ENCODE results near the gene ARHGEF7. TPM values are rescaled to one million over a fixed set of nuclear protein-coding genes. Genes with fewer than 3 reads are reported as not detected.

Gene ARHGEF7
- total RNA-seq, 1 experiment from 2014 or later, result 46.2 TPM

DNA sequence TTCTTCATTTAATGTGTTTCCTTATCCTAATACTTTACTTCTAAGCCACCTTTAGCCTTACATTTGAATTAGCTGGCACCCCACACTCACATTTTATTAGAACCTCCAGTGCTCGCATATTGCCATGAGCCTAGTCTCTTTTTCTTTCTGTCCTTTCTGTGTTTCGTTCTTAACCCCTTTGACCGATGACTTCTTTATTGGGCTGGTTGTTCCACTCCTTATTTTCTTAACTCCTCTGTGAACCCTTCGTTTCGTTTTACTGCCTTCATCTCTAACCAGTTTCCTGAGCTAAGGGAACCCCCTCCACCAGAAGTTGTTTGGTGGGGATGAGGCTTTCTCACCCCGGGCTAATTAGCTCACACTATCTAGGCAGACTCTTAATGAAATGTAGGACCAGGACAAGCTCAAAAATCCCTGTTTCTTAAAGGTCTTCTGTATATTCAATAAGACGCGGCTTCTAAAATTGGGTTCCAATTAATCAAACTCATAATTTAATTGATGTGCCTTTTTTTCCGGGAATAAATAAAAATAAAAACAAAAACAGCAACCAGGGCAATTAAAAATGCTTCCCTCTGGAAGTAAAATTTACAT, 19.1 kb upstream of the ARHGEF7 start:
- no peak overlapping the region for H3K9ac ChIP-seq (ENCODE audit: low read length)
- no peaks in the 10 kb centered on the region for H3K9me3 ChIP-seq (ENCODE audit: control insufficient read depth in 1 of 2, insufficient read depth in 1 of 2, low read depth in 1 of 2, low read length in 2 of 2)
- POLR2A ChIA-PET, result no interaction called here
- no peaks in the 10 kb centered on the region for H3K4me1 ChIP-seq (ENCODE audit: control insufficient read depth in 1 of 2, insufficient read depth in 2 of 2, low read length in 2 of 2)
- no peaks in the 10 kb centered on the region for H3K9me2 ChIP-seq (ENCODE audit: insufficient read depth)
- H3K4me3 ChIP-seq (replicated peaks in 1 of 2; ENCODE audit: low read depth in 1 of 2, low read length in 2 of 2), result no peak overlapping the region
- no peaks in the 10 kb centered on the region for H3K79me2 ChIP-seq (ENCODE audit: insufficient read depth, low read length)
- no peak overlapping the region for H3K4me2 ChIP-seq (ENCODE audit: low read length)
- H3K27me3 ChIP-seq (ENCODE audit: insufficient read depth, low read length), result peaks cover 40% of the 10 kb centered on the region
- BruUV-seq (replicated peaks), result no TSS peak
- intact Hi-C loops (cut with micrococcal nuclease), result no loop called here
- CTCF ChIA-PET, result no interaction called here
- ATAC-seq, result no peak
- no peaks in the 10 kb centered on the region for H3K36me3 ChIP-seq (ENCODE audit: control insufficient read depth in 1 of 2, insufficient read depth in 2 of 2, low read length in 2 of 2)
- RAD21 ChIA-PET (ENCODE audit: low non-redundant PET in 1 of 2, low total read pairs in 2 of 2, uncharacterized antibody in 2 of 2, unreplicated experiment in 2 of 2), result no interaction called here
- H2AFZ ChIP-seq (ENCODE audit: low read depth, low read length, poor library complexity, severe bottlenecking), result no peak overlapping the region
- no peak for DNase-seq (ENCODE audit: low read depth, low spot score)
- no peaks in the 10 kb centered on the region for H4K20me1 ChIP-seq (ENCODE audit: insufficient read depth)
- no peak overlapping the region for H3K27ac ChIP-seq (ENCODE audit: low read depth, low read length)
- TF ChIP-seq POLR2AphosphoS5 (IDR thresholded peaks at IDR 0.05; ENCODE audit: low read depth, low read length) (no peak), RAD21 (IDR thresholded peaks at IDR 0.05; ENCODE audit: low read depth) (no peak)

DNA sequence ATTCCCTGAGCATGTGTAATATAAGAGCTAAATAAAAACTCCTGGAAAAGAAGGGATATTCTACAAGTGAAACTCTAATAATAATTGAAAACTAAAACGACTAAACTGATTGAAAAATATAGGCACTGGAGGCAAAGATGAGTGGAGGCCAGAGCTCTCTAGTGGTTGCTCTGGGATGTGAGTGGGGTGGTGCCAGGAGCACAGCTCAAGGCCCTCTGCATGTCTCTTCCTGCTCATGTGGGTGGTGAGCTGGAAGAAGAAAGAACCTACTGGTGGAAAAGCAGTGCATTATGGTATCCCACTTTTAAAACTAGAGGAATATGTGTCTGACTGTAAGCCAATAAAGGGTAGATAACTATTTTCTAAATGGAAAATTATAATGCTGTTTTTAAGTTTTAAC, 15.8 kb upstream of the ARHGEF7 start:
- Histone ChIP-seq H3K9me3 (ENCODE audit: control insufficient read depth in 1 of 2, insufficient read depth in 1 of 2, low read depth in 1 of 2, low read length in 2 of 2) (peaks cover 0 to 4% of the 10 kb centered on the region in 2 experiments; a peak in 1 of 4 replicates), H3K4me1 (ENCODE audit: control insufficient read depth in 1 of 2, insufficient read depth in 2 of 2, low read length in 2 of 2) (no peaks in the 10 kb centered on the region), H3K79me2 (ENCODE audit: insufficient read depth, low read length) (no peaks in the 10 kb centered on the region), H2AFZ (ENCODE audit: low read depth, low read length, poor library complexity, severe bottlenecking) (no peak overlapping the region), H3K4me3 (replicated peaks in 1 of 2; ENCODE audit: low read depth in 1 of 2, low read length in 2 of 2) (no peak overlapping the region), H3K27me3 (ENCODE audit: insufficient read depth, low read length) (peaks cover 32% of the 10 kb centered on the region), H3K36me3 (ENCODE audit: control insufficient read depth in 1 of 2, insufficient read depth in 2 of 2, low read length in 2 of 2) (no peaks in the 10 kb centered on the region), H3K4me2 (ENCODE audit: low read length) (no peak overlapping the region), H3K9me2 (ENCODE audit: insufficient read depth) (no peaks in the 10 kb centered on the region), H3K27ac (ENCODE audit: low read depth, low read length) (no peak overlapping the region), H4K20me1 (ENCODE audit: insufficient read depth) (no peaks in the 10 kb centered on the region), H3K9ac (ENCODE audit: low read length) (no peak overlapping the region)
- TF ChIP-seq SIN3A (IDR thresholded peaks at IDR 0.05; ENCODE audit: low read depth), result no peak
- TF ChIP-seq TCF7L2 (IDR thresholded peaks at IDR 0.05; ENCODE audit: borderline replicate concordance, extremely low read depth, insufficient read depth, insufficient read length), result no peak
- TF ChIP-seq CBX3 (IDR thresholded peaks at IDR 0.05; ENCODE audit: low read depth), result no peak
- TF ChIP-seq POLR2A (IDR thresholded peaks at IDR 0.05; ENCODE audit: borderline replicate concordance, extremely low read depth, insufficient read depth, insufficient read length), result no peak
- TF ChIP-seq FOSL1 (IDR thresholded peaks at IDR 0.05; ENCODE audit: low read depth), result no peak
- TF ChIP-seq, protein P1, sequence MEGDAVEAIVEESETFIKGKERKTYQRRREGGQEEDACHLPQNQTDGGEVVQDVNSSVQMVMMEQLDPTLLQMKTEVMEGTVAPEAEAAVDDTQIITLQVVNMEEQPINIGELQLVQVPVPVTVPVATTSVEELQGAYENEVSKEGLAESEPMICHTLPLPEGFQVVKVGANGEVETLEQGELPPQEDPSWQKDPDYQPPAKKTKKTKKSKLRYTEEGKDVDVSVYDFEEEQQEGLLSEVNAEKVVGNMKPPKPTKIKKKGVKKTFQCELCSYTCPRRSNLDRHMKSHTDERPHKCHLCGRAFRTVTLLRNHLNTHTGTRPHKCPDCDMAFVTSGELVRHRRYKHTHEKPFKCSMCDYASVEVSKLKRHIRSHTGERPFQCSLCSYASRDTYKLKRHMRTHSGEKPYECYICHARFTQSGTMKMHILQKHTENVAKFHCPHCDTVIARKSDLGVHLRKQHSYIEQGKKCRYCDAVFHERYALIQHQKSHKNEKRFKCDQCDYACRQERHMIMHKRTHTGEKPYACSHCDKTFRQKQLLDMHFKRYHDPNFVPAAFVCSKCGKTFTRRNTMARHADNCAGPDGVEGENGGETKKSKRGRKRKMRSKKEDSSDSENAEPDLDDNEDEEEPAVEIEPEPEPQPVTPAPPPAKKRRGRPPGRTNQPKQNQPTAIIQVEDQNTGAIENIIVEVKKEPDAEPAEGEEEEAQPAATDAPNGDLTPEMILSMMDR (IDR thresholded peaks at IDR 0.05 in 2 of 3, conservative IDR thresholded peaks at IDR 0.05 in 1 of 3; ENCODE audit: borderline replicate concordance in 1 of 3, insufficient read depth in 1 of 3, low read depth in 2 of 3, low read length in 2 of 3), result peak in 1 of 3 experiments; percentile 37; a peak in 2 of 6 replicates
- TF ChIP-seq, protein P2, sequence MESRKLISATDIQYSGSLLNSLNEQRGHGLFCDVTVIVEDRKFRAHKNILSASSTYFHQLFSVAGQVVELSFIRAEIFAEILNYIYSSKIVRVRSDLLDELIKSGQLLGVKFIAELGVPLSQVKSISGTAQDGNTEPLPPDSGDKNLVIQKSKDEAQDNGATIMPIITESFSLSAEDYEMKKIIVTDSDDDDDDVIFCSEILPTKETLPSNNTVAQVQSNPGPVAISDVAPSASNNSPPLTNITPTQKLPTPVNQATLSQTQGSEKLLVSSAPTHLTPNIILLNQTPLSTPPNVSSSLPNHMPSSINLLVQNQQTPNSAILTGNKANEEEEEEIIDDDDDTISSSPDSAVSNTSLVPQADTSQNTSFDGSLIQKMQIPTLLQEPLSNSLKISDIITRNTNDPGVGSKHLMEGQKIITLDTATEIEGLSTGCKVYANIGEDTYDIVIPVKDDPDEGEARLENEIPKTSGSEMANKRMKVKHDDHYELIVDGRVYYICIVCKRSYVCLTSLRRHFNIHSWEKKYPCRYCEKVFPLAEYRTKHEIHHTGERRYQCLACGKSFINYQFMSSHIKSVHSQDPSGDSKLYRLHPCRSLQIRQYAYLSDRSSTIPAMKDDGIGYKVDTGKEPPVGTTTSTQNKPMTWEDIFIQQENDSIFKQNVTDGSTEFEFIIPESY (IDR thresholded peaks at IDR 0.05; ENCODE audit: extremely low read depth, insufficient replicate concordance, low read length), result no peak
- TF ChIP-seq, protein P3, sequence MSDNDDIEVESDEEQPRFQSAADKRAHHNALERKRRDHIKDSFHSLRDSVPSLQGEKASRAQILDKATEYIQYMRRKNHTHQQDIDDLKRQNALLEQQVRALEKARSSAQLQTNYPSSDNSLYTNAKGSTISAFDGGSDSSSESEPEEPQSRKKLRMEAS (IDR thresholded peaks at IDR 0.05), result no peak
- TF ChIP-seq EGR1 (IDR thresholded peaks at IDR 0.05; ENCODE audit: low read depth), result no peak
- no TSS peak for BruUV-seq (replicated peaks)
- CTCF ChIA-PET, result interaction anchor here (1.3 kb wide), 1 partner anchor 31 kb away, joined by 7 read pairs; no protein-coding TSS in a partner anchor
- intact Hi-C loops (cut with micrococcal nuclease), result no loop called here
- DNase-seq (ENCODE audit: low read depth, low spot score), result no peak
- RAD21 ChIA-PET (ENCODE audit: low non-redundant PET in 1 of 2, low total read pairs in 2 of 2, uncharacterized antibody in 2 of 2, unreplicated experiment in 2 of 2), result no interaction called here
- POLR2A ChIA-PET, result no interaction called here
- peak; percentile 76 for ATAC-seq
